IMR-90 (cell line): ENCODE data around the gene AUTS2. TPM values are rescaled to one million over a fixed set of nuclear protein-coding genes. Genes with fewer than 3 reads are reported as not detected.

ENCODE experiments used
- ATAC-seq: fragments of 200-7000 bp; cut with Tn5 transposase; 2 replicates; pipeline ENCODE4 v1.9.1; 2020; ENCODE audit warnings: low read depth, mild to moderate bottlenecking, moderate library complexity
- BruUV-seq: library from RNA; stranded (reverse); fragments of 400-500 nt; replicated peaks from 2 replicates; lab custom pipeline; 2021; lab: Mats Ljungman, UMichigan
- CTCF ChIA-PET: fragments of 300-600 bp; formaldehyde crosslinking; extraction: SDS; loops from one replicate; lab custom pipeline; 2021; ENCODE audit warnings: antibody characterized with exemption; lab: Yijun Ruan, JAX
- POLR2A ChIA-PET: fragments of 300-600 bp; sonication (Branson Sonifier 250); formaldehyde crosslinking; loops from one replicate; lab custom pipeline; 2022; ENCODE audit warnings: antibody characterized with exemption; ENCODE audit not compliant: unreplicated experiment; lab: Charles Lee
- DNase-seq: peaks from one replicate; pipeline ENCODE4 v3.0.0; 2013
- H2AFZ ChIP-seq: replicated peaks from 2 replicates; pipeline ENCODE3; 2013; ENCODE audit warnings: low read length, mild to moderate bottlenecking; ENCODE audit not compliant: poor library complexity
- H2AK5ac ChIP-seq: 2 replicates; pipeline ENCODE4 v1.6.1; 2013; ENCODE audit warnings: low read depth, low read length, inconsistent platforms
- H2AK9ac ChIP-seq: replicated peaks from 2 replicates; pipeline ENCODE3; 2013; ENCODE audit warnings: mild to moderate bottlenecking, low read depth, low read length, moderate library complexity; ENCODE audit not compliant: poor library complexity
- H2BK120ac ChIP-seq: 2 replicates; pipeline ENCODE4 v1.6.1; 2013; ENCODE audit warnings: low read depth, low read length, inconsistent platforms
- H2BK15ac ChIP-seq: 3 replicates; pipeline ENCODE4 v1.6.1; 2013; ENCODE audit warnings: low read depth, low read length, inconsistent platforms
- H2BK20ac ChIP-seq: 2 replicates; pipeline ENCODE4 v1.6.1; 2013; ENCODE audit warnings: low read depth, mild to moderate bottlenecking, inconsistent platforms, low read length, moderate library complexity
- H2BK5ac ChIP-seq: 2 replicates; pipeline ENCODE4 v1.6.1; 2013; ENCODE audit warnings: mild to moderate bottlenecking, low read depth, low read length, inconsistent platforms; ENCODE audit not compliant: poor library complexity, severe bottlenecking
- H3K14ac ChIP-seq: replicated peaks from 2 replicates; pipeline ENCODE4 v1.6.1; 2013; ENCODE audit warnings: low read depth, low read length, inconsistent platforms
- H3K18ac ChIP-seq: 2 replicates; pipeline ENCODE4 v1.6.1; 2013; ENCODE audit warnings: low read depth, low read length, control low read depth
- H3K23ac ChIP-seq: 2 replicates; pipeline ENCODE4 v1.6.1; 2013; ENCODE audit warnings: low read depth, low read length, inconsistent platforms
- H3K27ac ChIP-seq: 2 replicates; pipeline ENCODE4 v1.5.1; 2013; ENCODE audit warnings: mild to moderate bottlenecking, control low read depth, low read length; ENCODE audit not compliant: insufficient read depth
- H3K27me3 ChIP-seq: 2 replicates; pipeline ENCODE4 v1.6.1; 2013; ENCODE audit warnings: low read length; ENCODE audit not compliant: control insufficient read depth, insufficient read depth
- H3K36me3 ChIP-seq: 2 replicates; pipeline ENCODE4 v1.6.1; 2013; ENCODE audit warnings: low read length, mixed read lengths; ENCODE audit not compliant: control insufficient read depth, insufficient read depth
- H3K4ac ChIP-seq: 2 replicates; pipeline ENCODE4 v1.6.1; 2013; ENCODE audit warnings: low read depth, low read length, inconsistent platforms
- H3K4me1 ChIP-seq: 2 replicates; pipeline ENCODE4 v1.6.1; 2013; ENCODE audit warnings: low read length, mixed read lengths; ENCODE audit not compliant: control insufficient read depth, insufficient read depth
- H3K4me2 ChIP-seq: 2 replicates; pipeline ENCODE4 v1.6.1; 2013; ENCODE audit warnings: low read depth, mild to moderate bottlenecking, control low read depth, low read length, moderate library complexity
- H3K4me3 ChIP-seq: 2 replicates; pipeline ENCODE4 v1.5.1; 2013; ENCODE audit warnings: low read depth, mild to moderate bottlenecking, control low read depth, low read length, moderate library complexity; ENCODE audit not compliant: insufficient read depth
- H3K56ac ChIP-seq: 2 replicates; pipeline ENCODE4 v1.6.1; 2013; ENCODE audit warnings: low read length, inconsistent platforms; ENCODE audit not compliant: insufficient read depth; ENCODE audit errors: extremely low read depth
- H3K79me1 ChIP-seq, 2 experiments: 2 replicates each; pipeline ENCODE4 v1.6.1; 2013; ENCODE audit warnings: low read length in 2 of 2, inconsistent platforms in 1 of 2, low read depth in 1 of 2
- H3K9ac ChIP-seq: 2 replicates; pipeline ENCODE4 v1.6.1; 2013; ENCODE audit warnings: low read depth, low read length, control low read depth
- H3K9me1 ChIP-seq: 2 replicates; pipeline ENCODE4 v1.6.1; 2013; ENCODE audit warnings: low read length, inconsistent platforms; ENCODE audit not compliant: insufficient read depth
- H3K9me3 ChIP-seq: 2 replicates; pipeline ENCODE4 v1.6.1; 2013; ENCODE audit warnings: low read length; ENCODE audit not compliant: control insufficient read depth, insufficient read depth
- H4K20me1 ChIP-seq: 2 replicates; pipeline ENCODE4 v1.6.1; 2013; ENCODE audit warnings: low read length, inconsistent platforms; ENCODE audit not compliant: insufficient read depth
- H4K5ac ChIP-seq: 2 replicates; pipeline ENCODE4 v1.6.1; 2013; ENCODE audit warnings: mild to moderate bottlenecking, low read depth, low read length, control low read depth
- H4K8ac ChIP-seq, 2 experiments: 2 replicates each; pipeline ENCODE4 v1.6.1; 2013; ENCODE audit warnings: low read depth in 2 of 2, low read length in 2 of 2, control low read depth in 1 of 2, inconsistent platforms in 1 of 2
- H4K91ac ChIP-seq: 2 replicates; pipeline ENCODE4 v1.6.1; 2013; ENCODE audit warnings: low read depth, low read length, inconsistent platforms; ENCODE audit not compliant: insufficient read depth
- NFE2L2 ChIP-seq: fragments of 150-350 bp; IDR thresholded peaks from 2 replicates; pipeline ENCODE4 v1.6.1; 2016; ENCODE audit warnings: low read depth, mild to moderate bottlenecking, low read length
- WGBS, 2 experiments: methylation state at CpG; one replicate each; pipeline versions ENCODE4 v1.1.5 to v1.1.7; 2013; ENCODE audit warnings: missing lambda C conversion rate in 2 of 2; ENCODE audit not compliant: insufficient read length in 1 of 2; ENCODE audit errors: extremely low coverage in 2 of 2; 5-methylcytosine and 5-hydroxymethylcytosine counted together
- dilution Hi-C: fragments of 300-500 bp; cut with HindIII; formaldehyde crosslinking; loops from one replicate; pipeline ENCODE4 v1.14.3; 2018; ENCODE audit warnings: low sequenced_read_pairs; ENCODE audit not compliant: unreplicated experiment
- in situ Hi-C: fragments of 300-500 bp; cut with MboI; formaldehyde crosslinking; loops from 3 replicates; pipeline ENCODE4 v1.14.3; 2019; ENCODE audit warnings: low sequenced_read_pairs, inconsistent platforms, mixed read lengths
- intact Hi-C: fragments of 100-400 bp; cut with micrococcal nuclease; formaldehyde crosslinking; loops from 2 replicates; pipeline ENCODE4 v1.10.0; 2022
- polyA plus RNA-seq, 3 experiments: library from polyadenylated mRNA; depleted of rRNA; stranded (reverse); fragments of >200 nt; gene quantifications; 2 replicates each; pipeline ENCODE4 v1.2.3, GENCODE V29; 2012; ENCODE audit warnings: low replicate concordance in 1 of 3
- total RNA-seq: library from RNA; depleted of rRNA; stranded (reverse); fragments of >200 nt; gene quantifications from 2 replicates; pipeline ENCODE4 v1.2.3, GENCODE V29; 2012

AUTS2 gene
- total and polyA plus RNA-seq, 2 of the 4 experiments (the other 2 are of a cell fraction): 0.90 to 3.0 TPM

DNA sequence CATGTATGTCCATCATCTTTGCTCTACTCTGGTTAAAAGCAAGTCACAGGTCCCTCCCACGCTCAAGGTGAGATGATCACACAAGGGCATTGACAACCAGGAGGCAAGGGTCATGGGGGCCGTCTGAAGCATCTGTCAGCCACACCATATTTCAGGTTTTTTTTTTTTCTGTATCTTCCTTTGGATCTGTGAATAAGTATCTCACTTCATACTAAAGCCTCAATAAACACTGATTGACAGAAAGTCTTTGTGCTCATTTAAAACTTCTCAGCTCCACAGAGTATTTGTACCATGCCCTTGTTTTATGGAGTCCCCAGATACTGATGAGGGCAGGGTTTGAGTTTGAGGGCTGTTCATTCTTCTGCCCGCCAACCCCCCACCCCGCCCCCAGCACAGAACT, 45.0 kb downstream of the AUTS2 start:
- Histone ChIP-seq H3K27me3 (no peaks in the 10 kb centered on the region), H3K79me1 (no peaks in the 10 kb centered on the region), H2BK5ac (no peak overlapping the region), H4K91ac (no peak overlapping the region), H3K9ac (no peak overlapping the region), H3K56ac (no peak overlapping the region), H3K4me1 (no peaks in the 10 kb centered on the region), H3K18ac (no peak overlapping the region), H2BK120ac (no peak overlapping the region), H4K8ac (no peak overlapping the region), H2AFZ (no peak overlapping the region), H3K14ac (no peak overlapping the region), H3K36me3 (no peaks in the 10 kb centered on the region), H4K20me1 (no peaks in the 10 kb centered on the region), H3K4me2 (no peak overlapping the region), H3K9me1 (no peaks in the 10 kb centered on the region), H3K4me3 (no peak overlapping the region), H2BK15ac (no peak overlapping the region), H3K23ac (no peak overlapping the region), H2AK5ac (no peak overlapping the region), H4K5ac (no peak overlapping the region), H2AK9ac (no peak overlapping the region), H3K9me3 (no peaks in the 10 kb centered on the region), H3K27ac (no peak overlapping the region), H2BK20ac (no peak overlapping the region), H3K4ac (no peak overlapping the region)
- DNase-seq: no peak
- ATAC-seq: no peak
- CTCF ChIA-PET: no interaction called here
- dilution Hi-C loops: no loop called here
- in situ Hi-C loops: no loop called here
- POLR2A ChIA-PET: no interaction called here
- no TSS peak for BruUV-seq
- intact Hi-C loops: no loop called here
- no CpG with 5 or more reads among the region's 4 CpGs for WGBS, 2 experiments
- no peak for TF ChIP-seq NFE2L2
